Measurements from ENCODE around the gene PLAGL2. TPM values are rescaled to one million over a fixed set of nuclear protein-coding genes. Genes with fewer than 3 reads are reported as not detected.

Gene PLAGL2
- total RNA-seq, 2 donors from 2014 or later = 14.9 to 18.9 TPM

GRCh38 chr20:32226391-32226790 is 18.8 kb upstream of the PLAGL2 start:
- no peaks in the 10 kb centered on the region for H3K9me3 ChIP-seq (ENCODE audit: control insufficient read depth, low read length, poor library complexity, severe bottlenecking)
- DNase-seq (no peak), ATAC-seq (no peak)
- Mint-ChIP-seq H3K27ac (no peak overlapping the region), H3K36me3 (ENCODE audit: low read depth) (peaks cover 9% of the 10 kb centered on the region), H3K4me1 (peaks cover 12% of the 10 kb centered on the region), H3K27me3 (no peaks in the 10 kb centered on the region), H3K4me3 (no peak overlapping the region)

DNA sequence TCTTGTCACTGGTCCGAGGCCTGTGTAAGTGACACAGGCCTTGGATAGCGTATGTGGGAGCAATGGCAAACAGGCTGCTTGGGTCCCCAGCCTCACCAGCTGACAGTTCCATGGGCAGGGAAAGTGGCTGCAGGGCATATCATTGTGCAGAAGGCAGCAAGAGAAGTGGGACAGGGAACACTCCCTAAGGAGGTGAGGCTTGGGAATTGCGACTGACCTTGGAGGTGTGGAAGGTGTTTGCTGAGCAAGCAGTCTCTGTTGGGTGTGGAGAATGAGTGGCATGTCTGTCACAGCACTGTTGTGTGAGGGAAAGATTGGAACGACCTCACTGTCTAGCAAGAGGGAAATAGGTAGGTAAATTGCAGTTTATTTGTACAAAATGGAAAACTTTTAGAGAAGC is 16.9 kb upstream of the PLAGL2 start:
- H3K4me1 Mint-ChIP-seq = peaks cover 7% of the 10 kb centered on the region
- ATAC-seq = no peak
- H3K4me3 Mint-ChIP-seq = no peak overlapping the region
- H3K27me3 Mint-ChIP-seq = no peaks in the 10 kb centered on the region
- no peak for DNase-seq
- H3K36me3 Mint-ChIP-seq (ENCODE audit: low read depth) = peaks cover 9% of the 10 kb centered on the region
- H3K9me3 ChIP-seq (ENCODE audit: control insufficient read depth, low read length, poor library complexity, severe bottlenecking) = no peaks in the 10 kb centered on the region
- H3K27ac Mint-ChIP-seq = no peak overlapping the region

DNA sequence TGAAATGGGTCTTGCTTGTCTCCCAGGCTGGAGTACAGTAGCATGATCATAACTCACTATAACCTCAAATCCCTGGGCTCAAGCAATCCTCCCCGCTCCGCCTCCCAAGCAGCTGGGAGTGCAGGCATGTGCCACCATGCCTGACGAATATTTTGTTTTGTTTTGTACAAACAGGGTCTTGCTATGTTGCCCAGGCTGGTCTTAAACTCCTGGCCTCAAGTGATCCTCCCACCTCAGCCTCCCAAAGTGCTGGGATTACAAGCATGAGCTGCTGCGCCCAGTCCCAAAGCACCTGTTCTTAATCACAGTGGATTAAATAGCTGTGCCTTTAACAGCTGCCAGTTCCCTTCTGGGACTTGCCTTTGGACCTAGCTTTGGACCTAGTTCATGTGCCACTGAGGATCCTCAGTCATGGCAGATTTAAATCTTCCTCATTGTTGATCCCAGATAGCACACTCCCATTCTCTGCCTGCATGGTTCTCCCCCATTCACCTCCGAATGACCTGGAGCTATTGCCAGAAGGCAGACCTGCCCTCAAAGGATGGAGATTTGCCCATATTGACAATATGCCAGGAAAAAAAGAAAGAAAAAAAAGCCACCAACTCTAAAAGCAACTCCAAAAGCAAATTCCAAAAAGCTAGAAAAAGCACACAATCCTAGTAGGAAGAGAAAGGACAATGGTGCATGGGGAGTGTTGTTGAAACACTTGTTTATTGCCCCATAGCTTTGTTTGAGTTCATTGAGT is 10.8 kb upstream of the PLAGL2 start:
- H3K9me3 ChIP-seq (ENCODE audit: control insufficient read depth, low read length, poor library complexity, severe bottlenecking) = no peaks in the 10 kb centered on the region
- Mint-ChIP-seq H3K27me3 (no peaks in the 10 kb centered on the region), H3K27ac (peak overlapping the region; percentile 57), H3K4me3 (no peak overlapping the region), H3K4me1 (peaks cover 9% of the 10 kb centered on the region), H3K36me3 (ENCODE audit: low read depth) (peaks cover 6% of the 10 kb centered on the region)
- no peak for DNase-seq
- no peak for ATAC-seq

DNA sequence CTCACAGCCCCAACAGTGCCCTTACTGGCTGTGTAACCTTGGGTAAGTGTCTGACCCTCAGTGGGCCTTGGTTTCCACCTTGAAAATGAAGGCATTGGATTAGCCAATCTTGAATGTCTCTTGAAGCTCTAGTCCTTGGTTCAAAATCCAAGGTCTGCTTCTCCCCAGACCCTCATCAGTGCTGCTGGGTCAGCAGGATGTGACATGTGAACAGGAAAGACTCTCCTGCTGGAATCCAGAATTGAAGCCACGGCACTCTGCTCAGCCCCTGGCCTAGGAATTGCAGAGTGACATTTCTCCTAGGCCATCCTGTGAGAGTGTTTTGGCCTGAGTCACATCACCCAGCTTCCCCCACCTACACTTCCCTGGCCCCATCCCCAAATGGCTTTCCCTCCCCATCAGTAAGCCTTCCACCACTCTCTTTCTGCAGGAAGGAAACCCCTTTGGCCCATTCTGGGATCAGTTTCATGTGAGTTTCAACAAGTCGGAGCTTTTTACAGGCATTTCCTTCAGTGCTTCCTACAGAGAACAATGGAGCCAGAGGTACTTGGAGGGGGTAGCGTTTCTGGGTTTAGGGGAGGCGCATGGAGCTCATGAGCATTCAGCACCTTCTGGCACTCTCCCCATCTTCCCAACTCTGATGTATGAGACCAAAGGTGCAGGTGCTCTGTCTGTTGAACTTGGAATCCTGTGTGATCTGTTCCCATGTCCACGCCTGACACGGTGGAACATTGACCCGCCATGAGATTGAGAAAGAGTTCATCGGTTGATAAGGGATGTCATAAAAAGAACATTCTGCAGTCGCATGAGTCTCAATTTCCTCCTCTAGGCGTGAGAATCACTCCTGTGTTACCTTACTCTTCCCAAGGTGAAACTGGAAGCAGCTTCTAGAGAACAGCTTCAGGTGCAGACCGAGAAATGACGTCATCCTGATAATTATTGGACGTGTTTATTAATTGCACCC is 8.9 kb upstream of the PLAGL2 start:
- no peak overlapping the region for H3K4me3 Mint-ChIP-seq
- no peaks in the 10 kb centered on the region for H3K27me3 Mint-ChIP-seq

GRCh38 chr20:32215729-32216128 is 8.2 kb upstream of the PLAGL2 start:
- H3K4me3 Mint-ChIP-seq = no peak overlapping the region
- H3K36me3 Mint-ChIP-seq (ENCODE audit: low read depth) = peaks cover 8% of the 10 kb centered on the region
- no peaks in the 10 kb centered on the region for H3K27me3 Mint-ChIP-seq
- no peak overlapping the region for H3K27ac Mint-ChIP-seq
- no peaks in the 10 kb centered on the region for H3K9me3 ChIP-seq (ENCODE audit: control insufficient read depth, low read length, poor library complexity, severe bottlenecking)
- DNase-seq (no peak), ATAC-seq (no peak)
- peaks cover 16% of the 10 kb centered on the region for H3K4me1 Mint-ChIP-seq

More for the DNA sequence above, 8.9 kb upstream of the PLAGL2 start:
- H3K36me3 Mint-ChIP-seq (ENCODE audit: low read depth) = peaks cover 10% of the 10 kb centered on the region
- no peak for DNase-seq
- H3K4me1 Mint-ChIP-seq = peaks cover 16% of the 10 kb centered on the region
- no peak overlapping the region for H3K27ac Mint-ChIP-seq
- no peak for ATAC-seq
- no peaks in the 10 kb centered on the region for H3K9me3 ChIP-seq (ENCODE audit: control insufficient read depth, low read length, poor library complexity, severe bottlenecking)

- Mint-ChIP-seq H3K27me3 (no peaks in the 10 kb centered on the region), H3K4me1 (peaks cover 20% of the 10 kb centered on the region), H3K27ac (no peak overlapping the region), H3K36me3 (ENCODE audit: low read depth) (peaks cover 8% of the 10 kb centered on the region), H3K4me3 (no peak overlapping the region)
- no peak for DNase-seq
- no peak for ATAC-seq
- no peaks in the 10 kb centered on the region for H3K9me3 ChIP-seq (ENCODE audit: control insufficient read depth, low read length, poor library complexity, severe bottlenecking)
Measured at GRCh38 chr20:32215147-32215546, 7.6 kb upstream of the PLAGL2 start.

DNA sequence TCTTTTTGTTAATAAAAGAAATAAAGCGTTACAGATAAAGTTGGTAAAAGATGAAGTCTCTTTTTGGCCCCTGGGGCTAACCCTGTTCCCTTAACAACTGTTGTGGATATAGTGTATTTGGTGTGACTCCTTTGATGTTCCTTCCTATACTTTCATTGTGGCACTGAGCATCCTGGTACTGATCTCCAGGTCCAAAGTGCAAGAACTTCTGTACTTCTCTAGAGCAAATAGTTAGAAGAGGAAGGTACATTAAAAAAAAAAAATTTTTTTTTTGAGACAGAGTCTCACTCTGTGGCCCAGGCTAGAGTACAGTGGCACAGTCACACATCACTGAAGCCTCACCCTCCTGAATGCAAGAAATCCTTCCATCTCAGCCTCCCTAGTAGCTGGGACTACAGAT is 6.3 kb upstream of the PLAGL2 start:
- Mint-ChIP-seq H3K36me3 (ENCODE audit: low read depth) (peaks cover 5% of the 10 kb centered on the region), H3K27me3 (no peaks in the 10 kb centered on the region), H3K4me1 (peaks cover 26% of the 10 kb centered on the region), H3K27ac (no peak overlapping the region), H3K4me3 (no peak overlapping the region)
- no peak for ATAC-seq
- no peak for DNase-seq
- H3K9me3 ChIP-seq (ENCODE audit: control insufficient read depth, low read length, poor library complexity, severe bottlenecking) = no peaks in the 10 kb centered on the region

GRCh38 chr20:32209850-32210605 is 2.5 kb upstream of the PLAGL2 start:
- Mint-ChIP-seq H3K36me3 (ENCODE audit: low read depth) (peaks cover 7% of the 10 kb centered on the region), H3K4me1 (peaks cover 51% of the 10 kb centered on the region), H3K4me3 (peak overlapping the region; percentile 45), H3K27me3 (no peaks in the 10 kb centered on the region), H3K27ac (peak overlapping the region; percentile 87)
- H3K9me3 ChIP-seq (ENCODE audit: control insufficient read depth, low read length, poor library complexity, severe bottlenecking) = no peaks in the 10 kb centered on the region
- no peak for DNase-seq
- ATAC-seq = no peak

DNA sequence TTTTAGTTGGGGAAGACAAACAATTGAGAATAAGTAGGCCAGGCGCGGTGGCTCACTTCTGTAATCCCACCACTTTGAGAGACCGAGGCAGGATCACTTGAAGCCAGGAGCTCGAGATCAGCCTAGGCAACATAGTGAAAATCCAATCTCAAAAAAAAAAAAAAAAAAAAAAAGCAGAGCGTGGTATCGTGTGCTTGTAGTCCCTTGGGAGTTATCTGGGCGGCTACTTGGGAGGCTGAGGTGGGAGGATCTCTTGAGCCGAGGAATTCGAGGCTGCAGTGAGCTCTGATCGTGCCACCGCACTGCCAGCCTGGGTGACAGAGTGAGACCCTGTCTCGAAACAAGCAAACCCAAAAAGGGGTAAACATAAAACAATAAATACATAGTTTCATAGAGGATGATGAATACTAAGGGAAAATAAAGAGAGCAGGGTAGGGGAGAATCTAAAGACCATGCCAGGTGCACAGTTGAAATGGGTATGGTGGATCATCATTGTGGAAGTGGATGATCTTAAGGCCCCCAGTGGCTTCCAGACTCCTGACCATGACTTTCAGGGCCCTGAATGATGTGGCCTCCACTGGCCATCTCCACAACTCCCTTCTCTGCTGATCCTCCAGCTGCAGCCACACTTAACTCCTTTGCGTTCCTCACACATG is 1.1 kb upstream of the PLAGL2 start:
- peaks cover 7% of the 10 kb centered on the region for H3K36me3 Mint-ChIP-seq (ENCODE audit: low read depth)

GRCh38 chr20:32206760-32207625 is 550 bp downstream of the PLAGL2 start:
- DNase-seq = peak in 1 of 3 donors; percentile 11
- H3K36me3 Mint-ChIP-seq (ENCODE audit: low read depth) = peaks cover 7% of the 10 kb centered on the region
- no peaks in the 10 kb centered on the region for H3K27me3 Mint-ChIP-seq
- peak overlapping the region; percentile 99 for H3K27ac Mint-ChIP-seq
- H3K4me1 Mint-ChIP-seq = peaks cover 70% of the 10 kb centered on the region
- peak; percentile 3 for ATAC-seq
- peak overlapping the region; percentile 97 for H3K4me3 Mint-ChIP-seq
- no peaks in the 10 kb centered on the region for H3K9me3 ChIP-seq (ENCODE audit: control insufficient read depth, low read length, poor library complexity, severe bottlenecking)

More for the DNA sequence above, 1.1 kb upstream of the PLAGL2 start:
- Mint-ChIP-seq H3K4me1 (peaks cover 64% of the 10 kb centered on the region), H3K27ac (peak overlapping the region; percentile 86), H3K27me3 (no peaks in the 10 kb centered on the region), H3K4me3 (peak overlapping the region; percentile 97)
- ATAC-seq (no peak), DNase-seq (no peak)
- no peaks in the 10 kb centered on the region for H3K9me3 ChIP-seq (ENCODE audit: control insufficient read depth, low read length, poor library complexity, severe bottlenecking)

DNA sequence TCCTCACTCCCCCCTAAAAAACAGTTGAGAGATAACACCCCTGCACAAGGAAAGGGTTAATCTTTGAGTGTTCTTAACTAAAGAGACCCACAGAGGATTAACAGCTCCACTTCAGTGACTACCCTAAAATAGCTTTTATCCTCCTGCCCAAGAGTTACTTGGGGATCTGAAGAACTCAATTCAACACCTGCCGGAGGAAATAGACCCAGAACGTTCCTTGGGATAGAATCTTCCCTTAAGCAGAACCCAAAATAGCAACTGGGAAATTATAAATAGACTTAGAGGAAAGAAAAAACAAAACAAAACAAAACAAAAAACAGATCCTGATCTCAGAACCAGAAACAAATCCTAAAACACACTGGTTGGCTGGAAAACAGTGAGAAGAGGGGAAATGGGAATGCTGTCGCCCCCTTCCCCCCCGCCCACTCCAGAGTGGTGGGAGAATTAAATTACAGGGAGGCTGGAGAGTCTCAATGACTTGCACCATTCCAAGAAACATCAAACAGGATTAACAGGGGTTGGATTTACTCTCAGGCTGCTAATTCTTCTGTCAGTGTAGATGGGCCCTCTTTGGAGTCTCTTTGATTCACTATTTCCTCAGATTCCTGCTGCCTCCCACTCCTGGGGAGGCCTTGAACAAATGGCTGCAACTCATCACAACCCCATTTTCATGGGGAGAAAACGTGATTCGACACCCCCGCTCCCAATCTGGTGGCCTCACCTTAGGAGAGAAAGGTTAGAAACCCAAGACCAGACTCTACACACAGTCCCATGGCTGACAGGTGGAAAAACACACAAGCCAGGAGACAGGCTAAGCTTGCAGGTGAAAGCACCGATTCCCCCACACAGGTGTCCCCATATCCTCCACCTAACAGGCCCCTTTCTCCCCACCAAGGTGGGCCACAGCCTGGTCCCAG is 1.4 kb downstream of the PLAGL2 start:
- H3K27ac Mint-ChIP-seq = peak overlapping the region; percentile 99
- H3K36me3 Mint-ChIP-seq (ENCODE audit: low read depth) = peaks cover 2% of the 10 kb centered on the region
- ATAC-seq (no peak), DNase-seq (no peak)
- no peaks in the 10 kb centered on the region for H3K27me3 Mint-ChIP-seq
- no peaks in the 10 kb centered on the region for H3K9me3 ChIP-seq (ENCODE audit: control insufficient read depth, low read length, poor library complexity, severe bottlenecking)
- H3K4me3 Mint-ChIP-seq = peak overlapping the region; percentile 97
- H3K4me1 Mint-ChIP-seq = peaks cover 66% of the 10 kb centered on the region
